IMR-90 (cell line): ENCODE results near the gene MAGEB17. TPM values are rescaled to one million over a fixed set of nuclear protein-coding genes. Genes with fewer than 3 reads are reported as not detected.
"Not testable (repeated sequence)": the region's sequence is repeated elsewhere in the genome, so short reads cannot be mapped to it uniquely, and the experiment has no call there.

Experiments
- ATAC-seq: fragments of 200-7000 bp; cut with Tn5 transposase; 2 replicates; pipeline ENCODE4 v1.9.1; 2020; ENCODE audit warnings: low read depth, mild to moderate bottlenecking, moderate library complexity
- BruUV-seq: library from RNA; stranded (reverse); fragments of 400-500 nt; replicated peaks from 2 replicates; lab custom pipeline; 2021; lab: Mats Ljungman, UMichigan
- CTCF ChIA-PET: fragments of 300-600 bp; formaldehyde crosslinking; extraction: SDS; loops from one replicate; lab custom pipeline; 2021; ENCODE audit warnings: antibody characterized with exemption; lab: Yijun Ruan, JAX
- POLR2A ChIA-PET: fragments of 300-600 bp; sonication (Branson Sonifier 250); formaldehyde crosslinking; loops from one replicate; lab custom pipeline; 2022; ENCODE audit warnings: antibody characterized with exemption; ENCODE audit not compliant: unreplicated experiment; lab: Charles Lee
- DNase-seq: peaks from one replicate; pipeline ENCODE4 v3.0.0; 2013
- H2AFZ ChIP-seq: replicated peaks from 2 replicates; pipeline ENCODE3; 2013; ENCODE audit warnings: low read length, mild to moderate bottlenecking; ENCODE audit not compliant: poor library complexity
- H2AK5ac ChIP-seq: 2 replicates; pipeline ENCODE4 v1.6.1; 2013; ENCODE audit warnings: low read depth, low read length, inconsistent platforms
- H2AK9ac ChIP-seq: replicated peaks from 2 replicates; pipeline ENCODE3; 2013; ENCODE audit warnings: mild to moderate bottlenecking, low read depth, low read length, moderate library complexity; ENCODE audit not compliant: poor library complexity
- H2BK120ac ChIP-seq: 2 replicates; pipeline ENCODE4 v1.6.1; 2013; ENCODE audit warnings: low read depth, low read length, inconsistent platforms
- H2BK15ac ChIP-seq: 3 replicates; pipeline ENCODE4 v1.6.1; 2013; ENCODE audit warnings: low read depth, low read length, inconsistent platforms
- H2BK20ac ChIP-seq: 2 replicates; pipeline ENCODE4 v1.6.1; 2013; ENCODE audit warnings: low read depth, mild to moderate bottlenecking, inconsistent platforms, low read length, moderate library complexity
- H2BK5ac ChIP-seq: 2 replicates; pipeline ENCODE4 v1.6.1; 2013; ENCODE audit warnings: mild to moderate bottlenecking, low read depth, low read length, inconsistent platforms; ENCODE audit not compliant: poor library complexity, severe bottlenecking
- H3K14ac ChIP-seq: replicated peaks from 2 replicates; pipeline ENCODE4 v1.6.1; 2013; ENCODE audit warnings: low read depth, low read length, inconsistent platforms
- H3K18ac ChIP-seq: 2 replicates; pipeline ENCODE4 v1.6.1; 2013; ENCODE audit warnings: low read depth, low read length, control low read depth
- H3K23ac ChIP-seq: 2 replicates; pipeline ENCODE4 v1.6.1; 2013; ENCODE audit warnings: low read depth, low read length, inconsistent platforms
- H3K27ac ChIP-seq: 2 replicates; pipeline ENCODE4 v1.5.1; 2013; ENCODE audit warnings: mild to moderate bottlenecking, control low read depth, low read length; ENCODE audit not compliant: insufficient read depth
- H3K27me3 ChIP-seq: 2 replicates; pipeline ENCODE4 v1.6.1; 2013; ENCODE audit warnings: low read length; ENCODE audit not compliant: control insufficient read depth, insufficient read depth
- H3K36me3 ChIP-seq: 2 replicates; pipeline ENCODE4 v1.6.1; 2013; ENCODE audit warnings: low read length, mixed read lengths; ENCODE audit not compliant: control insufficient read depth, insufficient read depth
- H3K4ac ChIP-seq: 2 replicates; pipeline ENCODE4 v1.6.1; 2013; ENCODE audit warnings: low read depth, low read length, inconsistent platforms
- H3K4me1 ChIP-seq: 2 replicates; pipeline ENCODE4 v1.6.1; 2013; ENCODE audit warnings: low read length, mixed read lengths; ENCODE audit not compliant: control insufficient read depth, insufficient read depth
- H3K4me2 ChIP-seq: 2 replicates; pipeline ENCODE4 v1.6.1; 2013; ENCODE audit warnings: low read depth, mild to moderate bottlenecking, control low read depth, low read length, moderate library complexity
- H3K4me3 ChIP-seq: 2 replicates; pipeline ENCODE4 v1.5.1; 2013; ENCODE audit warnings: low read depth, mild to moderate bottlenecking, control low read depth, low read length, moderate library complexity; ENCODE audit not compliant: insufficient read depth
- H3K56ac ChIP-seq: 2 replicates; pipeline ENCODE4 v1.6.1; 2013; ENCODE audit warnings: low read length, inconsistent platforms; ENCODE audit not compliant: insufficient read depth; ENCODE audit errors: extremely low read depth
- H3K79me1 ChIP-seq, 2 experiments: 2 replicates each; pipeline ENCODE4 v1.6.1; 2013; ENCODE audit warnings: low read length in 2 of 2, inconsistent platforms in 1 of 2, low read depth in 1 of 2
- H3K9ac ChIP-seq: 2 replicates; pipeline ENCODE4 v1.6.1; 2013; ENCODE audit warnings: low read depth, low read length, control low read depth
- H3K9me1 ChIP-seq: 2 replicates; pipeline ENCODE4 v1.6.1; 2013; ENCODE audit warnings: low read length, inconsistent platforms; ENCODE audit not compliant: insufficient read depth
- H3K9me3 ChIP-seq: 2 replicates; pipeline ENCODE4 v1.6.1; 2013; ENCODE audit warnings: low read length; ENCODE audit not compliant: control insufficient read depth, insufficient read depth
- H4K20me1 ChIP-seq: 2 replicates; pipeline ENCODE4 v1.6.1; 2013; ENCODE audit warnings: low read length, inconsistent platforms; ENCODE audit not compliant: insufficient read depth
- H4K5ac ChIP-seq: 2 replicates; pipeline ENCODE4 v1.6.1; 2013; ENCODE audit warnings: mild to moderate bottlenecking, low read depth, low read length, control low read depth
- H4K8ac ChIP-seq, 2 experiments: 2 replicates each; pipeline ENCODE4 v1.6.1; 2013; ENCODE audit warnings: low read depth in 2 of 2, low read length in 2 of 2, control low read depth in 1 of 2, inconsistent platforms in 1 of 2
- H4K91ac ChIP-seq: 2 replicates; pipeline ENCODE4 v1.6.1; 2013; ENCODE audit warnings: low read depth, low read length, inconsistent platforms; ENCODE audit not compliant: insufficient read depth
- WGBS, 2 experiments: methylation state at CpG; one replicate each; pipeline versions ENCODE4 v1.1.5 to v1.1.7; 2013; ENCODE audit warnings: missing lambda C conversion rate in 2 of 2; ENCODE audit not compliant: insufficient read length in 1 of 2; ENCODE audit errors: extremely low coverage in 2 of 2; 5-methylcytosine and 5-hydroxymethylcytosine counted together
- dilution Hi-C: fragments of 300-500 bp; cut with HindIII; formaldehyde crosslinking; loops from one replicate; pipeline ENCODE4 v1.14.3; 2018; ENCODE audit warnings: low sequenced_read_pairs; ENCODE audit not compliant: unreplicated experiment
- in situ Hi-C: fragments of 300-500 bp; cut with MboI; formaldehyde crosslinking; loops from 3 replicates; pipeline ENCODE4 v1.14.3; 2019; ENCODE audit warnings: low sequenced_read_pairs, inconsistent platforms, mixed read lengths
- intact Hi-C: fragments of 100-400 bp; cut with micrococcal nuclease; formaldehyde crosslinking; loops from 2 replicates; pipeline ENCODE4 v1.10.0; 2022
- polyA plus RNA-seq, 3 experiments: library from polyadenylated mRNA; depleted of rRNA; stranded (reverse); fragments of >200 nt; gene quantifications; 2 replicates each; pipeline ENCODE4 v1.2.3, GENCODE V29; 2012; ENCODE audit warnings: low replicate concordance in 1 of 3
- total RNA-seq: library from RNA; depleted of rRNA; stranded (reverse); fragments of >200 nt; gene quantifications from 2 replicates; pipeline ENCODE4 v1.2.3, GENCODE V29; 2012

MAGEB17 gene
- total and polyA plus RNA-seq, 2 of the 4 experiments (the other 2 are of a cell fraction): under 0.01 to 0.34 TPM

- H2BK120ac ChIP-seq, H3K14ac ChIP-seq, H3K27me3 ChIP-seq, H4K5ac ChIP-seq, H3K4ac ChIP-seq, H3K4me2 ChIP-seq, BruUV-seq, dilution Hi-C loops, H2BK5ac ChIP-seq, ATAC-seq, H3K23ac ChIP-seq, H2AK5ac ChIP-seq, H3K56ac ChIP-seq, in situ Hi-C loops, H4K91ac ChIP-seq, H3K9ac ChIP-seq, H4K20me1 ChIP-seq, H3K36me3 ChIP-seq, H2AFZ ChIP-seq, H3K18ac ChIP-seq, CTCF ChIA-PET, H3K9me1 ChIP-seq, intact Hi-C loops, H2BK20ac ChIP-seq, H2BK15ac ChIP-seq, H4K8ac ChIP-seq, POLR2A ChIA-PET, H3K9me3 ChIP-seq, H2AK9ac ChIP-seq, H3K4me1 ChIP-seq, H3K4me3 ChIP-seq, H3K27ac ChIP-seq, DNase-seq, H3K79me1 ChIP-seq: not testable (repeated sequence)
- no CpG with 5 or more reads among the region's 10 CpGs for WGBS, 2 experiments
Measured at GRCh38 chrX:16183843-16184242, 16.6 kb downstream of the MAGEB17 start.
